Endodermal cell (in vitro differentiated cells): ENCODE measurements around the gene PIERCE2. TPM values are rescaled to one million over a fixed set of nuclear protein-coding genes. Genes with fewer than 3 reads are reported as not detected.

Experiments used
- DNase-seq: peaks from one replicate; pipeline ENCODE4 v3.0.0-alpha.2; 2017
- H3K27ac ChIP-seq: 2 replicates; pipeline ENCODE4 v1.5.1; 2013; ENCODE audit warnings: mild to moderate bottlenecking, low read depth, low read length, moderate library complexity
- H3K27me3 ChIP-seq: 2 replicates; pipeline ENCODE4 v1.6.1; 2013; ENCODE audit warnings: mild to moderate bottlenecking, low read length, moderate library complexity; ENCODE audit not compliant: insufficient read depth, control insufficient read depth, poor library complexity, severe bottlenecking
- H3K36me3 ChIP-seq: 2 replicates; pipeline ENCODE4 v1.7.0; 2013; ENCODE audit warnings: mild to moderate bottlenecking, low read length, moderate library complexity; ENCODE audit not compliant: control insufficient read depth, insufficient read depth
- H3K4me1 ChIP-seq: one replicate; pipeline ENCODE4 v1.7.0; 2013; ENCODE audit warnings: low read length; ENCODE audit not compliant: control insufficient read depth, insufficient read depth
- H3K4me3 ChIP-seq: 2 replicates; pipeline ENCODE4 v1.5.1; 2013; ENCODE audit warnings: mild to moderate bottlenecking, low read length, moderate library complexity
- H3K9ac ChIP-seq: 2 replicates; pipeline ENCODE4 v1.6.1; 2013; ENCODE audit warnings: mild to moderate bottlenecking, low read length, moderate library complexity; ENCODE audit not compliant: poor library complexity, severe bottlenecking; ENCODE audit errors: extremely low read depth
- H3K9me3 ChIP-seq: 2 replicates; pipeline ENCODE4 v1.6.1; 2013; ENCODE audit warnings: mild to moderate bottlenecking, low read length, moderate library complexity; ENCODE audit not compliant: control insufficient read depth
- H3K27ac Mint-ChIP-seq: 2 replicates; pipeline ENCODE4 v1.8.0; 2020; ENCODE audit warnings: mixed read lengths
- H3K27me3 Mint-ChIP-seq: 2 replicates; pipeline ENCODE4 v1.8.0; 2021; ENCODE audit warnings: mild to moderate bottlenecking, mixed read lengths; ENCODE audit not compliant: insufficient read depth
- H3K36me3 Mint-ChIP-seq: 2 replicates; pipeline ENCODE4 v1.8.0; 2020; ENCODE audit warnings: low read depth, mixed read lengths
- H3K4me1 Mint-ChIP-seq: 2 replicates; pipeline ENCODE4 v1.8.0; 2020; ENCODE audit warnings: mixed read lengths
- H3K4me3 Mint-ChIP-seq: 2 replicates; pipeline ENCODE4 v1.8.0; 2020; ENCODE audit warnings: mild to moderate bottlenecking, moderate library complexity, mixed read lengths
- H3K9me3 Mint-ChIP-seq: 2 replicates; pipeline ENCODE4 v1.8.0; 2020; ENCODE audit warnings: mild to moderate bottlenecking, mixed read lengths
- WGBS, 2 experiments: methylation state at CpG; one replicate each; pipeline versions ENCODE4 v1.1.5 to v1.1.7; 2013; ENCODE audit warnings: missing lambda C conversion rate in 2 of 2, mixed read lengths in 1 of 2; ENCODE audit not compliant: insufficient coverage in 1 of 2, insufficient read length in 1 of 2; 5-methylcytosine and 5-hydroxymethylcytosine counted together
- microRNA-seq: library from miRNA; unstranded; fragments of <30 nt; microRNA quantifications from one replicate; pipeline ENCODE4 v1.2.0, GENCODE V29; 2020; ENCODE audit warnings: borderline microRNAs expressed
- total RNA-seq, 2 donors: library from RNA; stranded (reverse); fragmentation: NEBNext Ultra II Directional in 1 of 2; extraction: Animal tissue kit (Norgen Biotek cat#: 25700) in 1 of 2; gene quantifications; 2 replicates in 1 of 2; 3 replicates in 1 of 2; pipeline ENCODE4 v1.2.1, GENCODE V29; 2021
- TF ChIP-seq, protein P1 (sequence below): fragments of 200-600 bp; sonication (generic); conservative IDR thresholded peaks from 2 replicates; pipeline ENCODE4 v1.5.0; 2021; ENCODE audit warnings: antibody characterized with exemption, mild to moderate bottlenecking

The PIERCE2 gene
- total RNA-seq, 2 donors from 2014 or later, result 3.2 to 3.6 TPM

DNA sequence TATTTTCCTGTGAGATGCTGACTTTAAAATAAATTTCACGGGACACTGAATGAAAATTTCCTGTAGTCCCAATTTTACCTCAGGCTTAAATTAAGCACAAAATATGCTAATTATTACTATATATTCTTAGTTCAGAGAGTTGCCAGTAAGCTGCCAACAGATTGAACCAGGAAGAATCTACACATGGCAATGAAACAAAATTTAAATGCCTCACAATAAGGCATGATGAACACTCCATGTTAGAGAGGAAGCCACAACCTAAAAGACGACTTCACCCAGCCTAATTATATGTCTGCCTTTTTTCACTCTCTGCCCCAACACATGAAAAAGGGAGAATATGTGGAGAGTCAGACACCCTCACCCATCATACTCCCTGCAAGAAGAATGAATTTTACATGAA, 60.0 kb downstream of the PIERCE2 start:
- Mint-ChIP-seq H3K4me1 (no peaks in the 10 kb centered on the region), H3K27me3 (no peaks in the 10 kb centered on the region), H3K27ac (no peak overlapping the region), H3K36me3 (no peaks in the 10 kb centered on the region), H3K9me3 (no peaks in the 10 kb centered on the region), H3K4me3 (no peak overlapping the region)
- no peaks in the 10 kb centered on the region for H3K4me1 ChIP-seq
- 88% methylated on average over 2 of the region's 2 CpGs; no CpG with 5 or more reads in 1 of the 2 experiments for WGBS, 2 experiments
- no peak for DNase-seq
- H3K27ac ChIP-seq, result no peak overlapping the region
- TF ChIP-seq, protein P1, sequence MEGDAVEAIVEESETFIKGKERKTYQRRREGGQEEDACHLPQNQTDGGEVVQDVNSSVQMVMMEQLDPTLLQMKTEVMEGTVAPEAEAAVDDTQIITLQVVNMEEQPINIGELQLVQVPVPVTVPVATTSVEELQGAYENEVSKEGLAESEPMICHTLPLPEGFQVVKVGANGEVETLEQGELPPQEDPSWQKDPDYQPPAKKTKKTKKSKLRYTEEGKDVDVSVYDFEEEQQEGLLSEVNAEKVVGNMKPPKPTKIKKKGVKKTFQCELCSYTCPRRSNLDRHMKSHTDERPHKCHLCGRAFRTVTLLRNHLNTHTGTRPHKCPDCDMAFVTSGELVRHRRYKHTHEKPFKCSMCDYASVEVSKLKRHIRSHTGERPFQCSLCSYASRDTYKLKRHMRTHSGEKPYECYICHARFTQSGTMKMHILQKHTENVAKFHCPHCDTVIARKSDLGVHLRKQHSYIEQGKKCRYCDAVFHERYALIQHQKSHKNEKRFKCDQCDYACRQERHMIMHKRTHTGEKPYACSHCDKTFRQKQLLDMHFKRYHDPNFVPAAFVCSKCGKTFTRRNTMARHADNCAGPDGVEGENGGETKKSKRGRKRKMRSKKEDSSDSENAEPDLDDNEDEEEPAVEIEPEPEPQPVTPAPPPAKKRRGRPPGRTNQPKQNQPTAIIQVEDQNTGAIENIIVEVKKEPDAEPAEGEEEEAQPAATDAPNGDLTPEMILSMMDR, result no peak
- H3K36me3 ChIP-seq, result no peaks in the 10 kb centered on the region
- no peaks in the 10 kb centered on the region for H3K27me3 ChIP-seq
- no peaks in the 10 kb centered on the region for H3K9me3 ChIP-seq
- H3K9ac ChIP-seq, result no peak overlapping the region
- H3K4me3 ChIP-seq, result no peak overlapping the region

Small RNAs within 50 kb of the gene (microRNA-seq; reads per million reads assigned to microRNA genes)
- 11.6 reads per million, percentile 47 among the genes with 10 or more reads in this experiment for gene MIR628

Other genes with a start within 250 kb of the PIERCE2 start
- 10 to 100 TPM; 75.9 to 79.8 TPM for gene RSL24D1, start 211.6 kb upstream of the PIERCE2 start, total RNA-seq
- gene RAB27A, start 118.7 kb upstream of the PIERCE2 start, total RNA-seq, result 1 to 10 TPM; 8.8 to 9.1 TPM
- 10 to 100 TPM; 12.1 to 14.3 TPM for gene PIGBOS1, start 89.4 kb upstream of the PIERCE2 start, total RNA-seq
- gene PIGB, start 89.3 kb upstream of the PIERCE2 start, total RNA-seq, result 1 to 10 TPM; 9.3 to 9.4 TPM
- 10 to 100 TPM; 40.7 to 63.5 TPM for gene CCPG1, start 136 bp upstream of the PIERCE2 start, total RNA-seq
- gene DNAAF4, start 99.7 kb downstream of the PIERCE2 start, total RNA-seq, result 1 to 10 TPM; 4.6 to 7.2 TPM
- gene PYGO1, start 179.8 kb downstream of the PIERCE2 start, total RNA-seq, result 1 to 10 TPM; 2.0 to 2.5 TPM